ENCODE results near the gene C19orf81.

DNA sequence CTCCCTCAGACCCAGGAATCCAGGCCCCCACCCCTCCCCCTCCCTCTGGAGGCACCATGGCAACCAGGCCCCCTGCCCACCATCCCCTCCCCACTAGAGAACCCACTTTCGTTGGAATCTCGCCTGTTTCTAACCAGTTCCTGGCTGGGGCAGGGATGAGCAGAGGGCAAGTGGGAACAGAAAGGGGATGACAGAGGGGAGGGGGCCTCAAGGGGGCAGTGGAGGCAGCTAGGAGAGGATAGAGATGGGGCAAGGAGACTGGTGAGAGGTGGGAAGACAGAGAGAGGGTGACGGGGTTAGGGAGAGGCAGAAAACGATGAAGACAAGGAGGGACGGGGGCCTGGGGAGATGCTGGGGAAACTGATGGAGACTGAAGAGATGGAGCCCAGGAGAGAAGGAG is 586 bp upstream of the C19orf81 start:
- TF ChIP-seq, protein P1, sequence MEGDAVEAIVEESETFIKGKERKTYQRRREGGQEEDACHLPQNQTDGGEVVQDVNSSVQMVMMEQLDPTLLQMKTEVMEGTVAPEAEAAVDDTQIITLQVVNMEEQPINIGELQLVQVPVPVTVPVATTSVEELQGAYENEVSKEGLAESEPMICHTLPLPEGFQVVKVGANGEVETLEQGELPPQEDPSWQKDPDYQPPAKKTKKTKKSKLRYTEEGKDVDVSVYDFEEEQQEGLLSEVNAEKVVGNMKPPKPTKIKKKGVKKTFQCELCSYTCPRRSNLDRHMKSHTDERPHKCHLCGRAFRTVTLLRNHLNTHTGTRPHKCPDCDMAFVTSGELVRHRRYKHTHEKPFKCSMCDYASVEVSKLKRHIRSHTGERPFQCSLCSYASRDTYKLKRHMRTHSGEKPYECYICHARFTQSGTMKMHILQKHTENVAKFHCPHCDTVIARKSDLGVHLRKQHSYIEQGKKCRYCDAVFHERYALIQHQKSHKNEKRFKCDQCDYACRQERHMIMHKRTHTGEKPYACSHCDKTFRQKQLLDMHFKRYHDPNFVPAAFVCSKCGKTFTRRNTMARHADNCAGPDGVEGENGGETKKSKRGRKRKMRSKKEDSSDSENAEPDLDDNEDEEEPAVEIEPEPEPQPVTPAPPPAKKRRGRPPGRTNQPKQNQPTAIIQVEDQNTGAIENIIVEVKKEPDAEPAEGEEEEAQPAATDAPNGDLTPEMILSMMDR (IDR thresholded peaks at IDR 0.05), result no peak
- no peak for TF ChIP-seq POLR2AphosphoS5 (IDR thresholded peaks at IDR 0.05)
- TF ChIP-seq POLR2A (IDR thresholded peaks at IDR 0.05; ENCODE audit: low read depth), result no peak

Measured in esophagus muscularis mucosa (tissue), 3 donors.